Caco-2 (cell line): Measurements from ENCODE around the gene TCF12. TPM values are rescaled to one million over a fixed set of nuclear protein-coding genes. Genes with fewer than 3 reads are reported as not detected.

Experiments used
- BruUV-seq: library from RNA; stranded (reverse); fragments of 400-500 nt; replicated peaks from 2 replicates; lab custom pipeline; 2021; lab: Mats Ljungman, UMichigan
- CTCF ChIA-PET: fragments of 300-600 bp; sonication (Branson Sonifier 250); formaldehyde crosslinking; loops from one replicate; lab custom pipeline; 2022; ENCODE audit warnings: antibody characterized with exemption; lab: Charles Lee
- POLR2A ChIA-PET: fragments of 300-600 bp; sonication (Branson Sonifier 250); formaldehyde crosslinking; loops from one replicate; lab custom pipeline; 2022; ENCODE audit warnings: antibody characterized with exemption; lab: Charles Lee
- DNase-seq, 2 experiments: peaks; one replicate each; pipeline versions ENCODE4 v3.0.0 to v3.0.0-alpha.2; 2020 to 2022
- H3K27me3 ChIP-seq: replicated peaks from 2 replicates; pipeline ENCODE4 v1.6.0; 2011; ENCODE audit warnings: low read length; ENCODE audit not compliant: control insufficient read depth, insufficient read depth
- H3K36me3 ChIP-seq: 2 replicates; pipeline ENCODE4 v1.5.1; 2011; ENCODE audit warnings: low read length; ENCODE audit not compliant: control insufficient read depth, insufficient read depth
- H3K4me1 ChIP-seq: fragments of 250-450 bp; sonication (Bioruptor Pico); 2 replicates; pipeline ENCODE4 v1.5.1; 2020; ENCODE audit warnings: mild to moderate bottlenecking
- H3K4me3 ChIP-seq: 2 replicates; pipeline ENCODE4 v1.5.1; 2011; ENCODE audit warnings: low read depth, mild to moderate bottlenecking, control low read depth, low read length
- H3K9me3 ChIP-seq: fragments of 250-450 bp; sonication (Bioruptor Pico); 2 replicates; pipeline ENCODE4 v1.5.1; 2020; ENCODE audit warnings: mild to moderate bottlenecking, moderate library complexity
- H3K27ac Mint-ChIP-seq: one replicate; pipeline ENCODE4 v1.8.0; 2022; ENCODE audit warnings: mixed read lengths; ENCODE audit not compliant: unreplicated experiment
- H3K27me3 Mint-ChIP-seq: one replicate; pipeline ENCODE4 v1.8.0; 2022; ENCODE audit warnings: mixed read lengths; ENCODE audit not compliant: insufficient read depth, unreplicated experiment
- H3K36me3 Mint-ChIP-seq: one replicate; pipeline ENCODE4 v1.8.0; 2022; ENCODE audit warnings: mild to moderate bottlenecking, mixed read lengths; ENCODE audit not compliant: insufficient read depth, unreplicated experiment
- H3K4me1 Mint-ChIP-seq: one replicate; pipeline ENCODE4 v1.8.0; 2022; ENCODE audit warnings: low read depth, mixed read lengths; ENCODE audit not compliant: unreplicated experiment
- H3K4me3 Mint-ChIP-seq: one replicate; pipeline ENCODE4 v1.8.0; 2022; ENCODE audit warnings: mild to moderate bottlenecking, moderate library complexity, mixed read lengths; ENCODE audit not compliant: unreplicated experiment
- H3K9me3 Mint-ChIP-seq: one replicate; pipeline ENCODE4 v1.8.0; 2022; ENCODE audit warnings: mixed read lengths; ENCODE audit not compliant: unreplicated experiment
- CTCF ChIP-seq, 2 experiments: fragments of 200-600 bp in 1 of 2; IDR thresholded peaks; 1 replicate in 1 of 2; 2 replicates in 1 of 2; pipeline versions ENCODE4 v1.5.1 to v1.8.0; 2011 to 2022; ENCODE audit warnings: antibody characterized with exemption in 1 of 2, control low read depth in 1 of 2, inconsistent platforms in 1 of 2, low read depth in 1 of 2, low read length in 1 of 2, mild to moderate bottlenecking in 1 of 2, moderate library complexity in 1 of 2; ENCODE audit not compliant: insufficient read depth in 1 of 2, severe bottlenecking in 1 of 2, unreplicated experiment in 1 of 2
- intact Hi-C: fragments of 100-400 bp; cut with micrococcal nuclease; formaldehyde crosslinking; loops from one replicate; pipeline ENCODE4 v1.10.0; 2022; ENCODE audit not compliant: unreplicated experiment
- total RNA-seq: library from RNA; stranded (reverse); gene quantifications from 2 replicates; pipeline ENCODE4 v1.2.3, GENCODE V29; 2022

TCF12 gene
- total RNA-seq, 1 experiment from 2014 or later: 64.4 TPM

GRCh38 chr15:57195326-57195725 is 276.9 kb downstream of the TCF12 start:
- intact Hi-C loops: no loop called here
- Mint-ChIP-seq H3K27ac (no peak overlapping the region), H3K4me3 (no peak overlapping the region), H3K4me1 (no peaks in the 10 kb centered on the region), H3K36me3 (peaks cover 22% of the 10 kb centered on the region), H3K27me3 (no peaks in the 10 kb centered on the region), H3K9me3 (no peaks in the 10 kb centered on the region)
- POLR2A ChIA-PET: no interaction called here
- DNase-seq: no peak
- no peak for TF ChIP-seq CTCF (IDR thresholded peaks at IDR 0.05; ENCODE audit: insufficient read depth in 1 of 2, low read depth in 1 of 2, low read length in 1 of 2, severe bottlenecking in 1 of 2, unreplicated experiment in 1 of 2)
- Histone ChIP-seq H3K36me3 (no peaks in the 10 kb centered on the region), H3K4me1 (no peaks in the 10 kb centered on the region), H3K9me3 (no peaks in the 10 kb centered on the region), H3K27me3 (no peaks in the 10 kb centered on the region), H3K4me3 (no peak overlapping the region)
- CTCF ChIA-PET: no interaction called here
- BruUV-seq: no TSS peak

- Mint-ChIP-seq H3K9me3 (no peaks in the 10 kb centered on the region), H3K36me3 (peaks cover 13% of the 10 kb centered on the region), H3K27me3 (no peaks in the 10 kb centered on the region), H3K4me1 (peaks cover 10% of the 10 kb centered on the region), H3K27ac (no peak overlapping the region), H3K4me3 (no peak overlapping the region)
- DNase-seq: no peak
- Histone ChIP-seq H3K4me1 (peaks cover 12% of the 10 kb centered on the region; the same call in 1 of the 2 replicates), H3K27me3 (no peaks in the 10 kb centered on the region), H3K4me3 (no peak overlapping the region), H3K36me3 (no peaks in the 10 kb centered on the region), H3K9me3 (no peaks in the 10 kb centered on the region)
- ChIA-PET CTCF (no interaction called here), POLR2A (no interaction called here)
- no peak for TF ChIP-seq CTCF (IDR thresholded peaks at IDR 0.05; ENCODE audit: insufficient read depth in 1 of 2, low read depth in 1 of 2, low read length in 1 of 2, severe bottlenecking in 1 of 2, unreplicated experiment in 1 of 2)
- intact Hi-C loops: no loop called here
- BruUV-seq: no TSS peak
Measured at GRCh38 chr15:57196865-57197264, 278.4 kb downstream of the TCF12 start.

- Histone ChIP-seq H3K27me3 (no peaks in the 10 kb centered on the region), H3K36me3 (no peaks in the 10 kb centered on the region), H3K4me3 (no peak overlapping the region), H3K9me3 (no peaks in the 10 kb centered on the region), H3K4me1 (peaks cover 14% of the 10 kb centered on the region; the same call in 1 of the 2 replicates)
- H3K27me3 Mint-ChIP-seq: no peaks in the 10 kb centered on the region
- H3K36me3 Mint-ChIP-seq: peaks cover 6% of the 10 kb centered on the region
- H3K4me3 Mint-ChIP-seq: no peak overlapping the region
- ChIA-PET POLR2A (no interaction called here), CTCF (no interaction called here)
- intact Hi-C loops: no loop called here
- H3K9me3 Mint-ChIP-seq: no peaks in the 10 kb centered on the region
- H3K27ac Mint-ChIP-seq: no peak overlapping the region
- peaks cover 12% of the 10 kb centered on the region for H3K4me1 Mint-ChIP-seq
- no TSS peak for BruUV-seq
- DNase-seq: no peak
- TF ChIP-seq CTCF (IDR thresholded peaks at IDR 0.05; ENCODE audit: insufficient read depth in 1 of 2, low read depth in 1 of 2, low read length in 1 of 2, severe bottlenecking in 1 of 2, unreplicated experiment in 1 of 2): no peak
Measured at GRCh38 chr15:57198131-57198530, 279.7 kb downstream of the TCF12 start.
